AG08395 (cell line): ENCODE measurements around the gene CACNA1E.

Experiments
- DNase-seq: peaks from one replicate; pipeline ENCODE4 v3.0.0; 2012; ENCODE audit warnings: mixed read lengths, low spot score

Gene CACNA1E

GRCh38 chr1:181635110-181635509, 151.8 kb downstream of the CACNA1E start:
- no peak for DNase-seq

GRCh38 chr1:181637998-181638397, 154.7 kb downstream of the CACNA1E start:
- no peak for DNase-seq

- no peak for DNase-seq
Measured at GRCh38 chr1:181640956-181641355, 157.6 kb downstream of the CACNA1E start.

GRCh38 chr1:181643631-181644030, 160.3 kb downstream of the CACNA1E start:
- no peak for DNase-seq

- DNase-seq = no peak
Measured at GRCh38 chr1:181645171-181645570, 161.9 kb downstream of the CACNA1E start.

GRCh38 chr1:181646710-181647109, 163.4 kb downstream of the CACNA1E start:
- DNase-seq = no peak

GRCh38 chr1:181647314-181648035, 164.2 kb downstream of the CACNA1E start:
- DNase-seq = no peak

- DNase-seq = no peak
Measured at GRCh38 chr1:181651276-181651675, 168.0 kb downstream of the CACNA1E start.

GRCh38 chr1:181655756-181656155, 172.4 kb downstream of the CACNA1E start:
- no peak for DNase-seq

GRCh38 chr1:181656491-181656890, 173.2 kb downstream of the CACNA1E start:
- no peak for DNase-seq

GRCh38 chr1:181658581-181658980, 175.3 kb downstream of the CACNA1E start:
- no peak for DNase-seq

- DNase-seq = no peak
Measured at GRCh38 chr1:181659321-181659957, 176.1 kb downstream of the CACNA1E start.

- no peak for DNase-seq
Measured at GRCh38 chr1:181660621-181661020, 177.3 kb downstream of the CACNA1E start.

- no peak for DNase-seq
Measured at GRCh38 chr1:181661569-181661968, 178.3 kb downstream of the CACNA1E start.

GRCh38 chr1:181662606-181663005, 179.3 kb downstream of the CACNA1E start:
- DNase-seq = no peak

- no peak for DNase-seq
Measured at GRCh38 chr1:181664543-181664942, 181.2 kb downstream of the CACNA1E start.

- no peak for DNase-seq
Measured at GRCh38 chr1:181669246-181669645, 185.9 kb downstream of the CACNA1E start.

- DNase-seq = no peak
Measured at GRCh38 chr1:181674617-181675016, 191.3 kb downstream of the CACNA1E start.

GRCh38 chr1:181675091-181675917, 192.0 kb downstream of the CACNA1E start:
- DNase-seq = no peak

GRCh38 chr1:181675918-181676190, 192.5 kb downstream of the CACNA1E start:
- DNase-seq = no peak

- no peak for DNase-seq
Measured at GRCh38 chr1:181676269-181676668, 193.0 kb downstream of the CACNA1E start.

- no peak for DNase-seq
Measured at GRCh38 chr1:181680332-181680731, 197.0 kb downstream of the CACNA1E start.

GRCh38 chr1:181680871-181681270, 197.6 kb downstream of the CACNA1E start:
- DNase-seq = no peak
